ENCODE data around the gene PAPLN.
"Not testable (repeated sequence)": the region's sequence is repeated elsewhere in the genome, so short reads cannot be mapped to it uniquely, and the experiment has no call there.

Gene PAPLN, protein sequence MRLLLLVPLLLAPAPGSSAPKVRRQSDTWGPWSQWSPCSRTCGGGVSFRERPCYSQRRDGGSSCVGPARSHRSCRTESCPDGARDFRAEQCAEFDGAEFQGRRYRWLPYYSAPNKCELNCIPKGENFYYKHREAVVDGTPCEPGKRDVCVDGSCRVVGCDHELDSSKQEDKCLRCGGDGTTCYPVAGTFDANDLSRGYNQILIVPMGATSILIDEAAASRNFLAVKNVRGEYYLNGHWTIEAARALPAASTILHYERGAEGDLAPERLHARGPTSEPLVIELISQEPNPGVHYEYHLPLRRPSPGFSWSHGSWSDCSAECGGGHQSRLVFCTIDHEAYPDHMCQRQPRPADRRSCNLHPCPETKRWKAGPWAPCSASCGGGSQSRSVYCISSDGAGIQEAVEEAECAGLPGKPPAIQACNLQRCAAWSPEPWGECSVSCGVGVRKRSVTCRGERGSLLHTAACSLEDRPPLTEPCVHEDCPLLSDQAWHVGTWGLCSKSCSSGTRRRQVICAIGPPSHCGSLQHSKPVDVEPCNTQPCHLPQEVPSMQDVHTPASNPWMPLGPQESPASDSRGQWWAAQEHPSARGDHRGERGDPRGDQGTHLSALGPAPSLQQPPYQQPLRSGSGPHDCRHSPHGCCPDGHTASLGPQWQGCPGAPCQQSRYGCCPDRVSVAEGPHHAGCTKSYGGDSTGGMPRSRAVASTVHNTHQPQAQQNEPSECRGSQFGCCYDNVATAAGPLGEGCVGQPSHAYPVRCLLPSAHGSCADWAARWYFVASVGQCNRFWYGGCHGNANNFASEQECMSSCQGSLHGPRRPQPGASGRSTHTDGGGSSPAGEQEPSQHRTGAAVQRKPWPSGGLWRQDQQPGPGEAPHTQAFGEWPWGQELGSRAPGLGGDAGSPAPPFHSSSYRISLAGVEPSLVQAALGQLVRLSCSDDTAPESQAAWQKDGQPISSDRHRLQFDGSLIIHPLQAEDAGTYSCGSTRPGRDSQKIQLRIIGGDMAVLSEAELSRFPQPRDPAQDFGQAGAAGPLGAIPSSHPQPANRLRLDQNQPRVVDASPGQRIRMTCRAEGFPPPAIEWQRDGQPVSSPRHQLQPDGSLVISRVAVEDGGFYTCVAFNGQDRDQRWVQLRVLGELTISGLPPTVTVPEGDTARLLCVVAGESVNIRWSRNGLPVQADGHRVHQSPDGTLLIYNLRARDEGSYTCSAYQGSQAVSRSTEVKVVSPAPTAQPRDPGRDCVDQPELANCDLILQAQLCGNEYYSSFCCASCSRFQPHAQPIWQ

DNA sequence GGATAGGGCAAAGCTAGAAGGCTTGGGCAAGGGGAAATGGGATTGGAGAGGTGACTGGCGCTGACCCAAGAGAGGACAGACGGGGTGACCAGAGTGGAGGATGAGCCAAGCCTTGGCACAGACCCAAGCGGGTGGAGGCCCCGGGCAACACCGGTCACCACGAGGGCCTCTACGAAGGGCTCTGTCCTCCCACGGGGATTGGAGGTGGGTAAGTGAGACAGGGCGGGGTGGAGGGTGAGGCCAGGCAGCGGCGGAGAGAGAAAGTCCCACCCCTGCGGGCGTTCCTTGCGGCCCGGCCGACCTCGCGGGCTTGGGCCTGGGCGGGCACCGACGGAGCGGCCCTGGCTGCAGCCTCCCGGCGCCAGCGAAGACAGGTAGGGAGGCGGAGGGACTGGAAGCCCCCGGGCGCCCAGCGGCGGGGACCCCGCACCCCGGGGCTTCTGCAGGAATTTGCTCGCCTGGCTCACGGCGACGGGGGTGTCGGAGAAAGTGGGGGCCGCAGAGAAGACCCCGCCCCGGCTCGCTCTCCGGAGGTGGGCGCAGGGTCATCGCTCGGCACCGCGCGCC, at the start of gene PAPLN:
TSS of gene PAPLN (plus strand) at position 288 of the 567 bp plus-strand sequence. CDS start 2,273 bp downstream, outside the sequence.
- DNase-seq (ENCODE audit: low spot score) = no peak

DNA sequence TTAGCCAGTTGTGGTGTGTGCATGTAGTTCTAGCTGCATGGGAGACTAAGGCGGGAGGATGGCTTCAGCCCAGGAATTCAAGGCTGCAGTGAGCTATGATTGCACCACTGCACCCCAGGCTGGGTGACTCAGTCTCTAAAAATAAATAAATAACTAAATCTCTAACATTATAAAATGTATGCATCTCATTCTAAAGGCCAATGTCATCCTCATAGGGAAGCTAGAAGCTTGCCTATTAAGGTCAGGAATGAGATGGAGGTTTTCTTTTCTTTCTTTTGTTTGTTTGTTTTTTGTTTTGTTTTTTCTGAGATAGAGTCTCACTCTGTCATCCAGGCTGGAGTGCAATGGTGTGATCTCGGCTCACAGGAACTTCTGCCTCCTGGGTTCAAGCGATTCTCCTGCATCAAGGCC, 48.8 kb upstream of the PAPLN start:
- no peak for DNase-seq (ENCODE audit: low spot score)

DNA sequence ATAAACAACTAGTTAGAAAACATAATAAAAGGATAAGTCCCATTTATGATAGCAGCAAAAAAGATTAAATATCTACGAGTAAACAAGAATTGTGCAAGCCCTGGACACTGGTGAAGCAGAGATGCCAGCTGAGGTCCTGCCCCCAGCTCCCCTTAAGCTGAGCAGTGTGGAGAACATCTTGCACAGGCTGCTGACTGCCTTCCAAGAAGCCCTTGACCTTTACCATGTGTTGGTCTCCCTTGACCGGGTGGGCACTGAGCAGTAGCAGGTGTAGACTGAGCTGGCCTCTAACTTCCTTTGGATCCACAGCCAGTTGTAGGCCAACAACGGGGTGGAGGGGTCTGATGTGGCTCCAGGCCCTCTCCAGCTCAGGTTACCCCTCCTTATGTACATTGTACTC, 47.7 kb upstream of the PAPLN start:
- DNase-seq (ENCODE audit: low spot score) = no peak

DNA sequence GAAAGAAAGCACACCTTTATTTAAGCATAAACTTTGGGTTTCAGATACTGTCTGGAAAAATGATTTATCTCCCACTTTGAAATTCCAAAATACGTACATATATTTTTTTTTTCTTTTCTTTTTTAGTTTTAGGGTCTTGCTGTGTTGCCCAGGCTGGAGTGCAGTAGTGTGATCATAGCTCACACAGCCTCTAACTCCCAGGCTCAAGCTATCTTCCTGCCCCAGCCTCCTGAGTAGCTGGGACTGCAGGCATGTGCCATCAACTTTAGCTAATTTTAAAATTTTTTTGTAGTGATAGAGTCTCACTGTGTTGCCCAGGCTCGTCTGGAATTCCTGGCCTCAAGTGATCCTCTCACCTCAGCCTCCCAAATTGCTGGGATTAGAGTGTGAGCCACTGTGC, 45.9 kb upstream of the PAPLN start:
- no peak for DNase-seq (ENCODE audit: low spot score)

DNA sequence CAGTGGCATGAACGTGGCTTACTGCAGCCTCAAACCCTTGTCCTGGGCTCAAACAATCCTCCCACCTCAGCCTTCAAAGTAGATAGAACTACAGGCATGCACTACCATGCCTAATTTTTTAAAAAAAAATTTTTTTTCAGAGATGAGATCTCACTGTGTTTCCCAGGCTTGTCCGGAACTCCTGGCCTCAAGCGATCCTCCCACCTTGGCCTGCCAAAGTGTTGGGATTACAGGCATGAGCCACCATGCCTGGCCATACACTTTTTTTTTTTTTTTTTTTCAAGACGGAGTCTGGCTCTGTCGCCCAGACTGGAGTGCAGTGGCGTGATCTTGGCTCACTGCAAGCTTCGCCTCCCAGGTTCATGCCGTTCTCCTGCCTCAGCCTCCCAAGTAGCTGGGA, 43.0 kb upstream of the PAPLN start:
- not testable (repeated sequence) for DNase-seq (ENCODE audit: low spot score)

DNA sequence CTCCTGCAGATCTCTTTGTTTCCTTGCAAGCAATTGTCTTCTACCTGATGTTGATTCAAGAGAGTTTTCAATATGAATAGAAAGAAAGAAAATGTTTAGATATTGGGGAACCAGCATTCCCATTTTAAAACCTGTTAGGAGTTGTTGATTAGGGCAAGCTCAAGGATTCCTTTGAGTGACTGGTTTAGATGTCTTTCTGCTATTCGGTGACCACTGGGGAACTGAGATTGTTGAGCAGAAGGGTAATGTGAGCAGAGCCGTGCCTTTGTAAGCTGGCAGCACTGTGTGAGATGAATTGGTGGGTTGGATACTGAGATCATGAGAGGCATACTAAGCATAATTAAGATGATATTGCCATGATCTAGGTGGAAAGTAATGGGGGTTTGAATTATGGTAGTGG, 39.1 kb upstream of the PAPLN start:
- no peak for DNase-seq (ENCODE audit: low spot score)

DNA sequence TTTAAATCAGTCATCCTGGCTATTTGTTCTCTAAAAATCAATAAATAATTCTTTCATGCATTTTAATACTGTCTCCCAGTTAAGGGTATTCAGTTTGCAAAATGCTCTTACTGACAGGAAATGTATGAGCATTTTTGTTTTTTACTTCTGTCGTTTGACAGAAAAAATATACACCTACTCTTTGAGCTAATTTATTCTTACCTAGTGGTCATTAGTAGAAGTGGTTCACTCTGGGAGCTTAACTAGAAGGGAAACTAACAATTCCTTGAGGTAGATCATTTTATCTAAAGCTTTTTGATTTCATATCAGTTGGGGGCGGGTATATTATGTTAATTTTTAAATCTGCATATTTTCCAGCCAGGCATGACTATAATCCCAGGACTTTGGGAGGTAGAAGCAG, 33.8 kb upstream of the PAPLN start:
- no peak for DNase-seq (ENCODE audit: low spot score)

DNA sequence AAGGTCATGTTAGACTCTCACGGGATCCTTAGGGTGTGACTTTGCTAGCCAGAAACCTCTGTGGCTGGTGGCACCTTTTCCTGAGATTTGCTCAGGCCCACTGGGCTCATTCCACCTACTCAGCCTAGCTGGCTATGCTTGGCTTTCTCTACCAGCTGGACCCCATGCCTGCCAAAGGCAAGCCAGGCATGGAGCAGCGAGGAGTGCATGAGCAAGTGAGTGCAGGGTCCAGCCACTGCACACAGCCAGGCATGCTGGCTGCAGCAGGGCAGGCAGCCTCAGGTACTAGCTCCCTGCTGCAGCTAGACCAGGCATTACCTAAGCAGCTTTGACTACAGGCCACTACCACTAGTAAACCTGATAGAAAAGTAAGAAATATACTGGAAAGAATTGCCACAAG, 29.7 kb upstream of the PAPLN start:
- no peak for DNase-seq (ENCODE audit: low spot score)

DNA sequence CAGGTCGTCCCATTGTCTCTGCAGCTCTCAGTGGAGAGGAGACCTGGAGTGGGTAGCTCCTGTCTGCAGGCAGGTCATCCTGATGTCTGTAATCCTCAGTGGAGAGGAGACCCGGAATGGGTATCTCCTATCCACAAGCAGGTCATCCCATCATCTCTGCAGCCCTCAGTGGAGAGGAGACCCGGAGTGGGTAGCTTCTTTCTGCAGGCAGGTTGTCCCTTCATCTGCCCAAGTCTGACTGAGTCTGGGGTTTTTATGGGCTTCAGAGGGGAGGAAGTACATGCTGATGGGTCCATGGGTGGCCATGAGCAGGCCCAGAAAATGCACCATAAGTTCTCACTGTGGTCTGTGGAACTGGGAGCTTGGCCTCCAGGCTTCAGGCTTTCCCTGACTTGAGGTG, 28.9 kb upstream of the PAPLN start:
- DNase-seq (ENCODE audit: low spot score) = no peak

DNA sequence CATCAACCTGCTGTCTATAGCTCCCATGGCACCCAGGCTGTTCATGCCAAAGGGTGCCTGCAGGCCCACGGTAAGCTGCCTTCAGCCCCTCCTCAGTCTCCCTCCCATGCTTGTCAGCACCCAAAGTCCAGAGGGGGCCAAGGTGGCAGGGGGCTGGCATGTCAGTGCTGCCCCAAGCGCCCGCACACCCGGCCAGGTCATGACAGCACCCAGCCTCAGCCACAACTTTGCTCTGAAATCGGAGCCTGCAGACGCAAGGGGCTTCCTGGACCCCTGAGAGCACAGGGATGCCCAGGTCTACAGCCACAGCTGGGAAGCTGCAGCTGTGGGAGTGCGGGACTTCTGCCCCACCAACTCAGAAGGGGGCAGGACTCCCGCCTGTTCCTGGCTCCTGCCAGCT, 28.5 kb upstream of the PAPLN start:
- no peak for DNase-seq (ENCODE audit: low spot score)

DNA sequence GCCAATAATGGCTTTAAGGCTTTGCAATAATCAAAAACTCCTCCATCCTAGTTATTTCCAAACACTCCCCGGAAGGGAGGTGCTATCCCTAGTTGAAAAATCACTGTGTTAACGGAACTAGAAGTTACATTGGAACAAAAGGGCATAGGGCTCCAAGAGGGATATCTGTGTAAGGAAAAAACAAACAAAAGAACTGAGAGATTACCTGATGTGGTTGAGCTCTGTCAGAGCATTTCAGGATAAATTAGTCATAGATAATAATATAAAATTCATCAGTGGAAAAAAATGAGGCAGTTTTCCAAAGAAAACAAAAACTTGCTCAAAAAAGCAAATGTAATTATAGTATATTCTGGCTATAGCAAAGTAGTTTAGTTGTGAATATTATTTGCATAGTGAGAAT, 27.4 kb upstream of the PAPLN start:
- DNase-seq (ENCODE audit: low spot score) = no peak

DNA sequence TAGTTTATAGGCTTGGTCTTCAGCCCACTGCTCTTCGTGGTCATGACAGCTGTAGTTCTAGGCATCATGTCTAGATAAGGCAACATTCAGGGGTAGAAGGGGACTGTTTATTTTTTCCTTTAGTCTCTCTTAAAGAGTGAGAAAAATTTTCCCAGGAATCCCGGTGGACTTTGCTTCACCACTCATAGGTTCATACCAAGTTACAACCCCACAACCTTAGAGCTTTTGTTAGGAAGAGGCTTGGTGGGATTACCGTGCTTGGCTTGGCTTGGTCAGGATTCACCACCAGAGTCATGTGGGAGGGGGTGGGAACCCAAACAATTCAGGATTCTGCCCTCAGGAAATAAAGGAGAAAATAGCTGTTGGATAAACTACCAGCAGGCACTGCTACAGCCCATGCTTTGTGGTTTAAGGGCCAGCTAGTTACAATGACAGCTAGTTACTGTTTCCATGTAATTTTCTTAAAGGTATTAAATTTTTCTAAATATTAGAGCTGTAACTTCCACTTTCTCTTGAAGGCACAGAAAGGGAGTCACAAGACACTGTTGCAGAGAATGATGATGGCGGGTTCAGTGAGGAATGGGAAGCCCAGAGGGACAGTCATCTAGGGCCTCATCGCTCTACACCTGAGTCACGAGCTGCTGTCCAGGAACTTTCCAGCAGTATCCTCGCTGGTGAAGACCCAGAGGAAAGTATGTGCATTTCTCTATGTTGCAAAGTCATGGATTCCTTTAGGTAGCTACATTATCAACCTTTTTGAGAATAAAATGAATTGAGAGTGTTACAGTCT, 25.9 kb upstream of the PAPLN start:
- no peak for DNase-seq (ENCODE audit: low spot score)

DNA sequence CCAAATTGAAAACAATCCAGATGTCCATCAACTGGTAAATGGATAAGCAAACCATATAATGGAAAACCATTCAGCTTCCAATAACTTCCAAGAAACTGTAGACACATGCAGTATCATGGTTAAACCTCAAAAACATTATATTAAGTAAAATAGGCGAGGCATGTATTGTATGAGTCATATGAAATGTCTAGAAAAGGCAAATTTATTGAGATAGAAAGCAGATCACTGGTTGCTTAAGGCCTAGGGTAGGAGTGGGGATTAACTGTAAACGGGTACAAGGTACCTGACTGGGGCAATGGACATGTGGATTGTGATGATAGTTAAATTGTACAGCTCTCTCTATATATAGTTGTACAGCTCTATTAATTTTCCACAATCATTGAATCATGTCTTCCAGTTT, 21.3 kb upstream of the PAPLN start:
- no peak for DNase-seq (ENCODE audit: low spot score)

DNA sequence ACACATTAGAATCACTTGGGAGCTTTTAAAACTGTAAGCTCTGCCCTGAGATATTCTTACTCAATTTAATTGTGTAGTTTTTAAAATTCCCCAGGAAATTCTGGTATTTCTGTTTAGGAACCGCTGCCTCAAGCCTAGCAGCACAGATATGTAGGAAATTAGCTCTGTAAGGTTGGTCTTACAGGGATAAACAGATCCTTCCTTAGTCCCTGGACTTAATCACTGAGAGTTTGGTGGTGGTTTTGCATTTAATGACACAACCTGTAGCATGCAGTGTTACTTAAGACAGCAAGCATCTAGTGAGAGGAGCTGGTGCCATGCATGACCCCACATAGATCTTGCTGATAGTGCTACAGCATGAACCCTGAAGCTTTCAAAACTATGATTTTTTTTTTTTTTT, 19.9 kb upstream of the PAPLN start:
- DNase-seq (ENCODE audit: low spot score) = no peak

DNA sequence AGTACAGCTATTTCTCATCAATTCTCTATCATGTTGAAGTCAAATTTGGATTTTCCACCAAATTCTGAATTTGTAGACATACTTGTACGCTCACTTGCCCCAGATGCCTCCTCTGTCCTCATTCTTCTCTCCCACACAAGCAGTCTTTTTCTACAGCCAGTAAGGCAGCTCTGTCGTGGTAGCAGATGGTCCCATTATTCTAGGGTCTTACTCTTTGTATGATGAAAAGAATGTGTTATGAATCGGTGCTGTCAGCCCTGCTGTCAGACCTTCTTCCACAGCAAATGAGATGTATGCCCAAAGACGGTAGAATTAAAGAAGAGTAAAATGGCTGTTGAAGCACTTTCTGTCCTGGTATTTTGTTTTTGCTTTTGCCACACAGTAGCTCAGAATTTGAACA, 17.2 kb upstream of the PAPLN start:
- no peak for DNase-seq (ENCODE audit: low spot score)

DNA sequence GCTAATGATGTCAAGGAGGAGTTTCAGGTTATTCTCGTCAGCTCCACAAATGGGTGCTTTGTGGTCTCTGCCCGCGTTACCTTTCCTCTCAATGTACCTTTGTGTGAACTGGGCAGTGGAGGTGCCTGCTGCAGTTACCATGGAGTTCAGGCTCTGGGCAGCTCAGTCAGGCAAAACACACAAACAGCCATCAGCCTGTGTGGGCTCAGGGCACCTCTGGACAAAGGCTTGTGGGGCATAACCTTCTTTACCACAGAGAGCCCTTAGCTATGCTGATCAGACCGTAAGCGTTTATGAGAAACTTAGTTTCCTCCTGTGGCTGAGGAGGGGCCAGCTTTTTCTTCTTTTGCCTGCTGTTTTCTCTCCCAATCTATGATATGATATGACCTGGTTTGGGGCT, 16.7 kb upstream of the PAPLN start:
- no peak for DNase-seq (ENCODE audit: low spot score)

DNA sequence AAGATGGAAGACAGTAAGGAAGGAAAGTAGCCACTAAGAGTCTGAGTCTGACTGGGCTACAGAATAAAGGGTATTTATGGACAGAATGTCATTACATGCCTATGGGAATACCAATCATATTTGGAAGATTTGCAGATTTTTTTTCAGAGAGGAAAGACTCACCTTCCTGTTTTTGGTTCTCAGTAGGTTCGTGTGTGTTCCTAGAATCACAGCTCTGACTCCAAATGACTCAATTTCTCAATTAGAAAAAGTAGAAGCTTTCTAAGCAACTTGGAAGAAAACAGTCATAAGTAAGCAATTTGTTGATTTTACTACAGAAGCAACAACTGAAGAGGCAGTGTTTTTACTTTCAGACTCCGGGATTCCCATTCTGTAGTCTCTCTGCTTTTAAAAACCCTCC, 15.4 kb upstream of the PAPLN start:
- DNase-seq (ENCODE audit: low spot score) = no peak

DNA sequence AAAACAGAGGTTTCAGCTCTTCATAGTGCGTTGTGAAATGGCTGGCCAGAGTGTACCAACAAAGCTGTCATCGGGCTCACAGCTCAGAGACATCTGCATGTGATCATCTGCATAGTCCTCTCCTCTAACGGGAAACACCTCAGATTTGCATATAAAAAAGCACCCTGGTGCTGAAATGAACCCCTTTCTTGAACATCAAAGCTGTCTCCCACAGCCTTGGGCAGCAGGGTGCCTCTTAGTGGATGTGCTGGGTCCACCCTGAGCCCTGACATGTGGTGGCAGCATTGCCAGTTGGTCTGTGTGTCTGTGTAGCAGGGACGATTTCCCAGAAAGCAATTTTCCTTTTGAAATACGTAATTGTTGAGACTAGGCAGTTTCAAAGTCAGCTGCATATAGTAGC, 14.3 kb upstream of the PAPLN start:
- no peak for DNase-seq (ENCODE audit: low spot score)

DNA sequence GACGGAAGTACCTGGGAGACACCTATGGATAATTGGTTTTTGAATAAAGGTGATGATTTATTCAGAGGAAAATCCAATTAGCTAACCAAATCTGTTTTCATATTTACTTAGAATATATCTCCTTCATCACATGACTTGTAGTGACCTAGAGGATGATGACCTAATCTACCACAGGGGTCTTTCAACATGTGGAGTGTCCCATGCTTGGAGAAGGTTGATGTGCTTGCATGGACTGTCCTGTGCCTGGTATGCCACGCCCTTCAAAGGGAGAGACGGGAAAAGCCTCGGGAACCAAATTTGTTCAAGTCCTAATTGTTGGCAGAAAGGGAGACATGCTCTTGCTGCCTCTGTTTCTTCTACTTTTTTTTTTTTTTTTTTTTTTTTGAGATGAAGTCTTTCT, 11.8 kb upstream of the PAPLN start:
- no peak for DNase-seq (ENCODE audit: low spot score)

DNA sequence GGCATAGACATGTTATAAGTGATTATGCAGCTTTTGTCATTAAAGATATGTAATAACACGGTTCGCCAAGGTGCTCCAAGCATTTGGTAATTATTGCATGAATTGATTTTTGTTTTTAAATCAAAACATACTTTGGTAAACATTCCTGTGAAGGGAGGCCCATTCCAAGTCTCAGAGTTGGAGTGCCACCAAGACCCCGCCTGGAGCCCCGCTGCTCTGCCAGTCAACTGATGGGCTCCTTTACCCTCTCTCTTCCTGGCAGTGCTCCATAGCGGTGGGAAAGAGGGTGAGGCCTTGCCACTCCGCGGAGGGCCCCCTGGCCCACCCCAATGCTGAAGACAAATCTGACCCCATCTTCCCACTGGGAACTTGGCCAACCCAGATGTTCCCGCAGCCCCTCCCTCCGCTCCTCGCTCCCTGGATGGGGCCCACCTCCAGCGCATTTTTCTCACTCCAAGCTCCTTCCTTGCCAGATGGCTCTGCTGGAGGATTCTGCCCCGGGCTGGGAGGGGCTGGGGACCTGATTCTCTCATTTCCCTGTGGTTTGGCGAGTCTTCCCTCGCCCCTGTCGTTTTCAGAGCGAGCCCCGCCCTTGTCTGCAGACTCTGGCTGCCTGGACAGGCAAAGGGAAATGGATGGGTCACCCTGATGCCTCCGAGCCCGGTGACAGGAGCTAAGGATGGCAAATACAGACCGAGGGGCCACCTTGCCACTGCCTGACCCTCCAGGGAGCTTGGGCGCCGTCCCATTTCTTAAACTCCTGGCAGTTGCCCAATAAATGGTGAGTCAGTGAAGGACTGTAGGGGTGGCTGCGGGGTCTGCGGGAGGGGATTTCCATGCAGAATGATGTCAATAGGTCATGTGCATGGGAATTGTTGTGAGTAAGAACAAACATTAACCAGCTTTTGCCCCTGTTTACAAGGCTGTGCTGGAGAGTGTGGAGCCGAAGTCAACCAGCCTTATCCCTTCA, 9.2 kb upstream of the PAPLN start:
- no peak for DNase-seq (ENCODE audit: low spot score)
